ENCODE data around the gene CADPS. TPM values are rescaled to one million over a fixed set of nuclear protein-coding genes. Genes with fewer than 3 reads are reported as not detected.

CADPS gene
- total and polyA plus RNA-seq, 2 of the 4 experiments (the other 2 are of a cell fraction) = not detected

DNA sequence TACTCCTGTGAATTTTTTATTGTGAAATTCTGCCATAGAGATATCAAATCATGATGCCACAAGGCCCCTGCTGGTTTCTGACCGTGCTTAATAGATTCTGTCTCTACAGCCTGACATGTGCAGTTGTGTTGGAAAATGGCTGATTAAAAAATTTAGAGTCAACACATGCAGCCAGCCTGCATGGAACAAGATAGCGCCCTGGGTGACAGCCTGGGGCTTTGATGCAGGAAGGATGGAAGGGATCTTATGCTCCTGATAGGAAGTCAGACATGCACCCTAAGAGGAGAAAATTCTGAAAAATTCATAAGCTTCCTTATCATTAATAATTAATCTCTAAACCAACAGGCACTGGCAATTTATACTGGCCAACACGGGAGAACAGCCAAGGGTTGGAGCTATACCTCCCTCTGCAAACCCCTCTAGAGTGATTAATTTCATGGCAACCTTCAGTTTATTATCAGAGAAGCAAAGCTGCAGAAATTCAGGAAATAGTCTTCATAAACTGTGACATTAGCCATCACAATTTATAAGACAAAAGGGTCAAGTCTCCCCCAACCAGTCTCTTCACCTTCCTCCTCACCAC is 198.4 kb downstream of the CADPS start:
- no peaks in the 10 kb centered on the region for H3K79me1 ChIP-seq (ENCODE audit: low read depth in 1 of 2, low read length in 2 of 2)
- no TSS peak for BruUV-seq (replicated peaks)
- no peak overlapping the region for H2BK15ac ChIP-seq (ENCODE audit: low read depth, low read length)
- no peak overlapping the region for H3K27ac ChIP-seq (ENCODE audit: insufficient read depth, low read length)
- no peaks in the 10 kb centered on the region for H3K36me3 ChIP-seq (ENCODE audit: control insufficient read depth, insufficient read depth, low read length)
- TF ChIP-seq CHD1 (IDR thresholded peaks at IDR 0.05; ENCODE audit: low read depth, low read length) (no peak), CTCF (conservative IDR thresholded peaks at IDR 0.05; ENCODE audit: low read depth, low read length) (no peak), BHLHE40 (IDR thresholded peaks at IDR 0.05; ENCODE audit: low read depth, low read length) (no peak), MAFK (IDR thresholded peaks at IDR 0.05; ENCODE audit: low read depth, low read length) (no peak), POLR2A (IDR thresholded peaks at IDR 0.05; ENCODE audit: low read depth, low read length) (no peak), CEBPB (IDR thresholded peaks at IDR 0.05; ENCODE audit: low read depth, low read length) (no peak), RFX5 (IDR thresholded peaks at IDR 0.05; ENCODE audit: low read depth, low read length) (no peak), NFE2L2 (IDR thresholded peaks at IDR 0.05; ENCODE audit: low read depth, low read length) (no peak), USF2 (IDR thresholded peaks at IDR 0.05; ENCODE audit: low read depth, low read length) (no peak), ELK1 (IDR thresholded peaks at IDR 0.05; ENCODE audit: borderline replicate concordance, low read depth, low read length) (no peak), MAZ (IDR thresholded peaks at IDR 0.05; ENCODE audit: borderline replicate concordance, low read depth, low read length) (no peak)
- no peak overlapping the region for H3K23ac ChIP-seq (ENCODE audit: low read depth, low read length)
- H3K27me3 ChIP-seq (ENCODE audit: control insufficient read depth, insufficient read depth, low read length) = no peaks in the 10 kb centered on the region
- H3K4me3 ChIP-seq (ENCODE audit: insufficient read depth, low read depth, low read length) = no peak overlapping the region
- no peak overlapping the region for H2BK5ac ChIP-seq (ENCODE audit: low read depth, low read length, poor library complexity, severe bottlenecking)
- H3K9me3 ChIP-seq (ENCODE audit: control insufficient read depth, insufficient read depth, low read length) = no peaks in the 10 kb centered on the region
- no peaks in the 10 kb centered on the region for H4K20me1 ChIP-seq (ENCODE audit: insufficient read depth, low read length)
- H4K8ac ChIP-seq (ENCODE audit: low read depth in 2 of 2, low read length in 2 of 2) = no peak overlapping the region
- H3K14ac ChIP-seq (replicated peaks; ENCODE audit: low read depth, low read length) = no peak overlapping the region
- H3K4ac ChIP-seq (ENCODE audit: low read depth, low read length) = no peak overlapping the region
- no peak overlapping the region for H3K56ac ChIP-seq (ENCODE audit: extremely low read depth, insufficient read depth, low read length)
- in situ Hi-C loops (cut with MboI; ENCODE audit: low sequenced_read_pairs) (no loop called here), intact Hi-C loops (cut with micrococcal nuclease) (no loop called here), dilution Hi-C loops (cut with HindIII; ENCODE audit: low sequenced_read_pairs, unreplicated experiment) (no loop called here)
- no peaks in the 10 kb centered on the region for H3K4me1 ChIP-seq (ENCODE audit: control insufficient read depth, insufficient read depth, low read length)
- no peak overlapping the region for H2AFZ ChIP-seq (replicated peaks; ENCODE audit: low read length, poor library complexity)
- no peak for DNase-seq
- no peak overlapping the region for H2BK120ac ChIP-seq (ENCODE audit: low read depth, low read length)
- H2BK20ac ChIP-seq (ENCODE audit: low read depth, low read length) = no peak overlapping the region
- H2AK5ac ChIP-seq (ENCODE audit: low read depth, low read length) = no peak overlapping the region
- H3K9me1 ChIP-seq (ENCODE audit: insufficient read depth, low read length) = no peaks in the 10 kb centered on the region
- H3K4me2 ChIP-seq (ENCODE audit: low read depth, low read length) = no peak overlapping the region
- ChIA-PET CTCF (interaction anchor here (0.6 kb wide), 1 partner anchor 9 kb away, joined by 3 read pairs; no protein-coding TSS in a partner anchor), POLR2A (ENCODE audit: unreplicated experiment) (interaction anchor here (0.6 kb wide), 1 partner anchor 18 kb away, joined by 3 read pairs; no protein-coding TSS in a partner anchor)
- no peak overlapping the region for H3K9ac ChIP-seq (ENCODE audit: low read depth, low read length)
- H4K91ac ChIP-seq (ENCODE audit: insufficient read depth, low read depth, low read length) = no peak overlapping the region
- no peak overlapping the region for H4K5ac ChIP-seq (ENCODE audit: low read depth, low read length)
- H3K18ac ChIP-seq (ENCODE audit: low read depth, low read length) = no peak overlapping the region
- no peak for ATAC-seq (ENCODE audit: low read depth)
- H2AK9ac ChIP-seq (replicated peaks; ENCODE audit: low read depth, low read length, poor library complexity) = no peak overlapping the region
- no CpG with 5 or more reads among the region's 3 CpGs for WGBS, 2 experiments (ENCODE audit: extremely low coverage in 2 of 2, insufficient read length in 1 of 2)
